ENCODE data around the gene HACD2. TPM values are rescaled to one million over a fixed set of nuclear protein-coding genes. Genes with fewer than 3 reads are reported as not detected.

The HACD2 gene
- total RNA-seq, 1 experiment from 2014 or later: 27.4 TPM

- no peak overlapping the region for H4K8ac ChIP-seq (replicated peaks; ENCODE audit: insufficient read length, low read depth, low read length)
- no peak overlapping the region for H4K91ac ChIP-seq (ENCODE audit: insufficient read length, low read depth, low read length)
- H3T11ph ChIP-seq (ENCODE audit: low read length): no peak overlapping the region
- no peak overlapping the region for H3K56ac ChIP-seq (ENCODE audit: insufficient read length, low read depth, low read length)
- H3K27me3 Mint-ChIP-seq (ENCODE audit: low read depth): no peaks in the 10 kb centered on the region
- no peak overlapping the region for H2AK5ac ChIP-seq (ENCODE audit: insufficient read length, low read length)
- no peak overlapping the region for H3K18ac ChIP-seq (ENCODE audit: insufficient read length, low read depth, low read length)
- H3K14ac ChIP-seq (ENCODE audit: insufficient read depth, low read length): no peak overlapping the region
- no peak overlapping the region for H3K9ac ChIP-seq (ENCODE audit: extremely low read depth, insufficient read length, low read length)
- no peaks in the 10 kb centered on the region for H3K9me3 Mint-ChIP-seq
- no peak overlapping the region for H4K5ac ChIP-seq (ENCODE audit: insufficient read length, low read depth, low read length)
- no peak overlapping the region for H2BK120ac ChIP-seq (ENCODE audit: low read depth, low read length, poor library complexity, severe bottlenecking)
- H3K23me2 ChIP-seq (ENCODE audit: insufficient read length, low read depth, low read length, poor library complexity, severe bottlenecking): no peaks in the 10 kb centered on the region
- peaks cover 0 to 12% (median 4%) of the 10 kb centered on the region in 3 experiments; a peak in 4 of 7 replicates for H3K36me3 Mint-ChIP-seq (ENCODE audit: insufficient read depth in 1 of 3, low read depth in 3 of 3)
- H2BK15ac ChIP-seq (ENCODE audit: low read depth, low read length): no peak overlapping the region
- no peak for DNase-seq
- H3K4me1 Mint-ChIP-seq: peaks cover 0 to 6% of the 10 kb centered on the region in 2 experiments; a peak in 2 of 4 replicates
- H3K27ac Mint-ChIP-seq: no peak overlapping the region
- H3K4ac ChIP-seq (ENCODE audit: low read depth, low read length): no peak overlapping the region
- H2BK20ac ChIP-seq (ENCODE audit: low read depth, low read length, poor library complexity, severe bottlenecking): no peak overlapping the region
- H3K4me1 ChIP-seq (ENCODE audit: insufficient read depth, low read length): no peaks in the 10 kb centered on the region
- H3K23ac ChIP-seq (ENCODE audit: insufficient read length, low read depth, low read length): no peak overlapping the region
- no peak overlapping the region for H3K4me2 ChIP-seq (ENCODE audit: insufficient read depth, insufficient read length, low read length)
- H3K79me2 ChIP-seq (ENCODE audit: insufficient read depth, low read length): no peaks in the 10 kb centered on the region
- H3K4me3 Mint-ChIP-seq: no peak overlapping the region
- no peak overlapping the region for H2AFZ ChIP-seq (ENCODE audit: low read length)
- no CpG with 5 or more reads among the region's 1 CpG for WGBS (ENCODE audit: extremely low coverage, insufficient read length, low lambda C conversion rate)
- H3K27me3 ChIP-seq (ENCODE audit: insufficient read depth, low read length): no peaks in the 10 kb centered on the region
- H2BK5ac ChIP-seq (ENCODE audit: insufficient read length, low read length): no peak overlapping the region
- H4K20me1 ChIP-seq (ENCODE audit: control insufficient read depth, insufficient read depth, insufficient read length): no peaks in the 10 kb centered on the region
- H3K79me1 ChIP-seq (ENCODE audit: insufficient read depth, low read depth, low read length, poor library complexity, severe bottlenecking): no peaks in the 10 kb centered on the region
- H2BK12ac ChIP-seq (ENCODE audit: insufficient read length, low read depth, low read length): no peak overlapping the region
- no peak for TF ChIP-seq CTCF (conservative IDR thresholded peaks at IDR 0.05)
- no peak overlapping the region for H3K27ac ChIP-seq (ENCODE audit: insufficient read length, low read depth, low read length)
- no peaks in the 10 kb centered on the region for H3K9me3 ChIP-seq (ENCODE audit: control insufficient read depth, low read depth, low read length)
These were observed 58.4 kb downstream of the HACD2 start for GRCh38 chr3:123526474-123526873.

Data from H9 (cell line).